GM06990 (cell line): ENCODE results near the gene FNIP2.

Experiments
- DNase-seq: peaks from one replicate; pipeline ENCODE4 v3.0.0-alpha.2; 2011; ENCODE audit not compliant: insufficient read length; ENCODE audit errors: extremely low read depth
- H3K27me3 ChIP-seq: replicated peaks from 2 replicates; pipeline ENCODE4 v1.6.0; 2011; ENCODE audit warnings: low read length; ENCODE audit not compliant: control insufficient read depth, insufficient read depth
- H3K36me3 ChIP-seq: 2 replicates; pipeline ENCODE4 v1.5.1; 2011; ENCODE audit warnings: low read length; ENCODE audit not compliant: control insufficient read depth, insufficient read depth
- H3K4me3 ChIP-seq: replicated peaks from 2 replicates; pipeline ENCODE4 v1.5.1; 2011; ENCODE audit warnings: low read depth, mild to moderate bottlenecking, control low read depth, low read length
- TF ChIP-seq, protein P1 (sequence below): IDR thresholded peaks from 2 replicates; pipeline ENCODE4 v1.5.1; 2011; ENCODE audit warnings: low read length, control low read depth, mild to moderate bottlenecking, inconsistent platforms; ENCODE audit not compliant: insufficient read depth, poor library complexity, severe bottlenecking

The FNIP2 gene

DNA sequence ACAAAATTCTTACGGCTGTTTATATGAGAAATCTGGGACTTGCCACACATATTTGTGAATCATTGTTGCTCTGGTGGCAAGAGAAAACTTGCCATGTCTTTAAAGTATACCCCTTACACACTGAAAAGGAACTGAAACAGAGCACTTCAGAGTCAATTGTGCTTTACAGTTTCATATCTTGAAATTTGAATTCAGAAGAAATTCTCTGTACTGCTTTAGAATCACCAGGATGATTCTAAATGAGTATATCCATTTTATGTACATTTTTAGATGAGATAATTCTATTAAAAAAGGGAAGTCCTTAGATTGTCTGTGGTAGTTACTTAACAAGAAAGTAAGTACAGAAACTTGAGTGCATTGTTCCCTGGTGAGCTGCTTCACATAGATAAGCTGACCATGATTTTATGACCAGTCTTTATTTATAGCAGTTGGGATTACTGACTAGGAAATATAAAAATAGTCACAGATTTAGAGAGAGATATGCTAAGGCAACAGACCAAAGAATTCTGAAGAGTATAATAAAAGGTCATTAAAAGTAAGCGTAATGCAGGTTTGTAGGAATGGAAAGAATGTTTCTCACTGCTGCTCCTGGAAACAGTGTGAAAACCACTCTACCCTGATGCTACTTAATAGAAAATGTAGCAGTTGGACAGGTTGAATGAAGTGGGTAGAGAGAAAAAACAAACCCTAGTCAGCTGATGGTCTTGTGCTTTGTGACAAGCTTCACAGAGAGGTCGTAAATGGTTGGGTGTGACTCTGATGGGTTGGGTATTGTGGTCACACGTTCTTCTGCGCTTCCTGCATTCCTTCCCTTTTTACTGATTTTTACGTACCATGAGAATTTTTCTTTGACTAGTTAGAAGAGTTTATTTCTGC lies 41.0 kb downstream of the FNIP2 start:
- DNase-seq = peak; percentile 20
- no peak overlapping the region for H3K4me3 ChIP-seq
- no peaks in the 10 kb centered on the region for H3K36me3 ChIP-seq
- no peaks in the 10 kb centered on the region; the same call in 1 of the 2 replicates for H3K27me3 ChIP-seq
- TF ChIP-seq, protein P1, sequence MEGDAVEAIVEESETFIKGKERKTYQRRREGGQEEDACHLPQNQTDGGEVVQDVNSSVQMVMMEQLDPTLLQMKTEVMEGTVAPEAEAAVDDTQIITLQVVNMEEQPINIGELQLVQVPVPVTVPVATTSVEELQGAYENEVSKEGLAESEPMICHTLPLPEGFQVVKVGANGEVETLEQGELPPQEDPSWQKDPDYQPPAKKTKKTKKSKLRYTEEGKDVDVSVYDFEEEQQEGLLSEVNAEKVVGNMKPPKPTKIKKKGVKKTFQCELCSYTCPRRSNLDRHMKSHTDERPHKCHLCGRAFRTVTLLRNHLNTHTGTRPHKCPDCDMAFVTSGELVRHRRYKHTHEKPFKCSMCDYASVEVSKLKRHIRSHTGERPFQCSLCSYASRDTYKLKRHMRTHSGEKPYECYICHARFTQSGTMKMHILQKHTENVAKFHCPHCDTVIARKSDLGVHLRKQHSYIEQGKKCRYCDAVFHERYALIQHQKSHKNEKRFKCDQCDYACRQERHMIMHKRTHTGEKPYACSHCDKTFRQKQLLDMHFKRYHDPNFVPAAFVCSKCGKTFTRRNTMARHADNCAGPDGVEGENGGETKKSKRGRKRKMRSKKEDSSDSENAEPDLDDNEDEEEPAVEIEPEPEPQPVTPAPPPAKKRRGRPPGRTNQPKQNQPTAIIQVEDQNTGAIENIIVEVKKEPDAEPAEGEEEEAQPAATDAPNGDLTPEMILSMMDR = no peak

DNA sequence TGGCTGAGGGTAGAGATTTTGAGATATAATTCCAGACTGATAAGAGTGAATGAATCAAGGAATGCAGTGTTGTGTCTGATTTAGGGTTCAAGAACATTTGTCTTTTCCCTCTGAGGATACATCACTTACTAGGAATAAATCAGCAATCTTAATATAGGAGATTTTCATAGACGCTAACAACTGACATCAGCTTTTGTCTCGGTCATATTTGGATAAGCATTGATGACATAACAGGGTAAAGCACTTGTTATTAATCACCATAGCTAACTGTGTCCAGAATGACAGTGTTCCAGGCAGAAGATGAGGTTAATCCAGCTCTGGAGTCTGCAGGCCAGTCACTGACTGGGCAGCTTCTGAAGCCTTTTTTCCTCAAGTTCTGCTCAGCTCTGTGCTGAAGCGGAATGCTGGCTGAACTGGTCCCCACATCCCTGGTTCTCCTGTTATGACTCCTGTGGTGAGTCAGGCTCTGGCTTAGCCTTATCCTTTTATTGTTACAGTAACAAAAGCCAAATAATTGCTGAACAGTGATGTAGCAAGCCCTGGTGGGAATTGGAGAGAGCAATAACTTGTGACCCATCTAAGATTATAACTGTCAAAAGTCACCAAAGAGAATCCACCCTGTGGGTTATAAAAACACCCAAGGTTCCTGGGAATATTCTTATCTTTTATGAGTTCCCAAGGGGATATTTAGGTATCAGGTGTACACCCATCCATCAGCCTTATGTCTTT lies 41.8 kb downstream of the FNIP2 start:
- no peaks in the 10 kb centered on the region; the same call in 1 of the 2 replicates for H3K27me3 ChIP-seq
- H3K36me3 ChIP-seq = no peaks in the 10 kb centered on the region

DNA sequence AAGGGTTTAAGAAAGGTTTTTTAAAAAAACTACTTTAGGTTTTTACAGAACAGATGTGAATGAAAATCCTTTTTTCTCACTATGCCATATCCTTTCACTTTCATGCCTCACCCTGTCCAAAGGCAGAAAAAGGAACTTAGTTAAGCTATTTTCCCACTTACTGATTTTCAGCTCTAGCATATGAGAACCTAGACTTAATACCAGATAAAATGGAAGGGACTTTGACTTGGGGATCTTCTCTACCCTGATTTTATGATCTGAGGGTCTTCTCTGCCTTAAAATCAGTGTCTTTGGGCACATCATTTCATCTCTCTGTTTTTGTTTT lies 42.4 kb downstream of the FNIP2 start:
- Histone ChIP-seq H3K36me3 (no peaks in the 10 kb centered on the region), H3K27me3 (no peaks in the 10 kb centered on the region; the same call in 1 of the 2 replicates), H3K4me3 (no peak overlapping the region)
- TF ChIP-seq, protein P1 = no peak
- no peak for DNase-seq

More for the DNA sequence above, 41.8 kb downstream of the FNIP2 start:
- TF ChIP-seq, protein P1 = no peak
- H3K4me3 ChIP-seq = no peak overlapping the region
- no peak for DNase-seq

DNA sequence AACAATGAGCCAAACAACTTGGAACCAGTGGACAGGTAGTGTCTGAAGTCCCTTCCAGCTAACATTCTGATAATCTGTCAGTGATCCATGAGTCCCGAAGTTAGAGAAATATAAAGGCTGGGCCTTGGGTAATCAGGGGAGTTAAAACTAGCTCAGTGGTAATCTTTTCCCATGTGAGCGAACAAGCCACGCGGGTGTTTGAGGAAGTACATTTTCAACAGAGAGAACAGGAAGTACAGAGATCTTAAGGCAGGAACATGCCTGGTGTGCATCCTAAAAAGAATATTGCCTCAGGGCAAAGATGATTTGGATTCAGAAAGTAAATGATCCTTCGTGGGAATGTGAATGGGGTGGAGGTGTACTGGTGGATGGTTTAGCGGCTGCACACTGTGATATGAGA lies 42.9 kb downstream of the FNIP2 start:
- Histone ChIP-seq H3K27me3 (no peaks in the 10 kb centered on the region; the same call in 1 of the 2 replicates), H3K4me3 (no peak overlapping the region), H3K36me3 (no peaks in the 10 kb centered on the region)
- TF ChIP-seq, protein P1 = no peak
- no peak for DNase-seq

DNA sequence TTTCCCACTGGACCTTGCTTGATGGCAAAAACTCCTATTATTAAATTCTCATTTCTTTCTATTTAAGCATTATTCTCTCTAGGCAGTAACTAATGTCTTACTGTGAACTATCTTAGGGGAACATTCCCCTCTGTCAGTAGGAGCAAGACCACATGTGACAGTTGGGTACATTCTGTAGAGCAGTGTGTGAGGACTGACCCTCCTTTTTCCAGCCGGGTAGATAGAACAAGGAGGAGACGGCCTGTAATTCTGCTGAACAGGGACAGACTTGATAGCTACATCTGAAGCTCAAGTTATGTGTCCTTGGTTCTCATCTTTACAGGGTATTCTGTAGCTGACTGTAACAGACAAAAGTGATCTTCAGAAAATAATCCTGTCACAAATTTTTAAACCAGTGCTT lies 43.3 kb downstream of the FNIP2 start:
- TF ChIP-seq, protein P1 = no peak
- Histone ChIP-seq H3K27me3 (no peaks in the 10 kb centered on the region; the same call in 1 of the 2 replicates), H3K4me3 (no peak overlapping the region), H3K36me3 (no peaks in the 10 kb centered on the region)
- DNase-seq = no peak
